Middle frontal gyrus (tissue), 1 donor: ENCODE data around the gene IGSF23.

Experiments used
- DNase-seq: peaks from one replicate; pipeline ENCODE4 v3.0.0-alpha.2; 2015; ENCODE audit warnings: low spot score; ENCODE audit errors: extremely low spot score

IGSF23 gene, protein sequence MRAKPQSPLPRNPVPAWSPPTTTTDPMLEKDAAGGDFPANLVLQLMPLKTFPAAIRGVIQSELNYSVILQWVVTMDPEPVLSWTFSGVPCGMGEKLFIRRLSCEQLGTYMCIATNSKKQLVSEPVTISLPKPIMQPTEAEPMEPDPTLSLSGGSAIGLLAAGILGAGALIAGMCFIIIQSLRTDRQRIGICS

DNA sequence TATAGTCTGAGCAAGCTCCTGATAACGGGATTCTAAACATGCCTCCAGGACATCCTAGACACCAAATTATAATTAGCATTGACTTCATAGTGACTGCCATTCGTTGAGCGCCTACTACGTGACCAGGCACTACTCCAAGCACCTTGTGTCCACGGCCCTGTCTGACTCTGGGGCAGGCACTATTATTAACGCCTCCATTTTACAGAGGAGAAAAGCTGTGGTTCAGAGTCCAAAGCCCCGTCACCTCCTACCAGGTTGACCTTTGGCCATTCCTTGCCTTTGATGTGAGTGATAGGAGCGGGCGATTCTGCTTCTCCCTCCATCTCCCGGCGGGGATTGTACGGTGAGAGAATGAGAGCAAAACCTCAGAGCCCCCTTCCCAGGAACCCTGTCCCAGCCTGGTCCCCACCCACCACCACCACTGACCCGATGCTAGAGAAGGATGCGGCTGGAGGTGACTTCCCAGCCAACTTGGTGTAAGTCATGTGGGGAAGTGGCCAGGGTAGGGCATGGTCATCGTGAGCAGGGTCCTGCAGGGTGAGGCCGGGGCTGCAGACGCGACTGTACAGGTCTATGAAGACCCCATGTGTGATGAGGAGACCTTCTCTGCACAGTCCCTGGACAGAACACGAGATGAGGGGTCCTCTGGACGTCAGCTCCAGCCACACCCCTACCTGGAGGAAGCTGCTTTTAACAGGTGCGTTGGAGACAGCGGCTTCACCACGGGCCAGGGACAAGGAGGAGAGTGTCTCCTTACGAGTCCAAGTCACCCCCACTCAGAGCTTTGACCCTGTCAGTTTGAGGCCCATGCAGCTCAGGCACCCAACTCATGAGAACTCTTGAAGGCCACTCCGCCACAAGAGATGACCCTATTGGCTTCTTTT, at the start of gene IGSF23:
Gene IGSF23, plus strand, starts transcription at position 269 of the 884 bp plus-strand sequence. Its CDS starts 83 bp downstream, at position 352.
- DNase-seq = no peak

DNA sequence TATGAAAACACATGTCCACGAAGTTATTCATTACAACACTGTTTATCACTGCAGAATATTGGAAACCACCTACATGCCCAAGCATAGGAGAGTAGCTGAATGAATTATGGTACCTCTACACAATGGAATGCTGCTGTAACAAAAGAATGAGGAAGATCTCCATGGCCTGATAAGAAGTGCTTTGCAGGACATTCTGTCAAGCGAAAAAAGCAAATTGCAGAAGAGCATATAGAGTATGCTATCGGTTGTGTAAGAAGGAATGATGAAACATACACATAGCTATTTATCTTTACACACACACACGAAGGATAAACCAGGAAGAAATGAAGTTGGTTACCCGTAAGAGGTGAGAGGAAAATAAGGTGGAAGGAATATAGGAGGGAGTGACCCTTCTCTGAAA, 46.4 kb upstream of the IGSF23 start:
- no peak for DNase-seq

DNA sequence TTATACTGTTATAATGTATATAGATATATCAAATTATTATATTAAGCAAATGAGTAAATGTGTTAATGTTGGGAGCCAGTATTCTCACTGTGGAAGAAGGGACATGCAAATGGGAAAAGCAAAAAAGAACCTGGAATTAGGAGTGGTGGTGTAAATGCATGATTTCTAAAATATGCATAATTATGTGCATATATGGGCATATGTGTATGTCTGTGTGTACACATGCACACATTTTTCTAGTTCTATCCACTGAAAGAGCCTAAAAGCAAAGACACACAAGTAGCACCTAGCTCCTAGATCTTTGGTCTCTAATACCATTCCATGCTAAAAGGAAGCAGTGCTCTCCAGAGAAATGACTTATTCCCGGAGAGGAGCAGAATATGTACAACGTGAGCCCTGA, 45.6 kb upstream of the IGSF23 start:
- DNase-seq = no peak

DNA sequence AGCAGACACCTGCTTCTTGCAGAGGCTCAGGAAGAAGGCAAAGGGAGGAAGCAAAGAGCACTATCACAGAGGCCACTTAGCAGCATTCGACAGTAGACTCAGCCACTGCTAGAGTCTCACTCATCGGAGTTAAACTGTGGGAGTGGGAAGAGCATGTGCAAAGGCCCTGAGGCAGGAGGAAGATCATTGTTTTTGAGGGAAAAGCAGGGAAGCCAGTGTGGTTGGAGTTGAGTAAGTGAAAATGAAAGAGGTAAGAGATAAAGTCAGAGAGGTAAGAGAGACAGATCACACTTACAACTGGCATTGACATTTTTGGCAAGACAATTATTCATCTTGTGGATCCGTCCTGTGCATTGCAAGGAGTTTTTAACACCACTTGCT, 42.8 kb upstream of the IGSF23 start:
- no peak for DNase-seq

DNA sequence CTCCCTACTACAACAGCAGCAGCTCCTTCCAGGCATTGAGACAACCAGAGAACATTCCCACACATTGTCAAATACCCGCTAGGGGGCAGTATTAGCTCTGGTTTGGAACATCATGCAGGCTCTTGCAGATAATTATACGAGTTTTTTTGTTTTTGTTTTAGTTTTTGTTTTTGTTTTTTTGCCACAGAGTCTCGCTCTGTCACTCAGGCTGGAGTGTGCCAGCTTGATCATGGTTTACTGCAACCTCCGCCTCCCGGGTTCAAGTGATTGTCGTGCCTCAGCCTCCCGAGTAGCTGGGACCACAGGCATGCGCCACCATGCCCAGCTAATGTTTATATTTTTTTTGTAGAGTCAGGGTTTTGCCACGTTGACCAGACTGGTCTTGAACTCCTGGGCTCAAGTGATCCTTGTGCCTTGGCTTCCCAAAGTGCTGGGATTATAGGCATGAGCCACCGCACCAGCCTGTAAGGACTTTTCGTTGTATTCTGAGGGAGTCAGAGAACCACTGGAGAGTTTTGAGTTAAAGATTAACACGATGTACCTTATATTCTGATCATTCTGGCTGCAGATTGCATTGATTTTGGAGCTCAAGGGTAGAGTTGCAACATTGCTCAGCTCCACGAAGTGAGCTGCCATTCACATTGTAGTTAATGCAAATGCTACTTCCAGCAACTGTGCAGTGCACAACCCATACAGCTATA, 42.2 kb upstream of the IGSF23 start:
- DNase-seq = peak; percentile 17

DNA sequence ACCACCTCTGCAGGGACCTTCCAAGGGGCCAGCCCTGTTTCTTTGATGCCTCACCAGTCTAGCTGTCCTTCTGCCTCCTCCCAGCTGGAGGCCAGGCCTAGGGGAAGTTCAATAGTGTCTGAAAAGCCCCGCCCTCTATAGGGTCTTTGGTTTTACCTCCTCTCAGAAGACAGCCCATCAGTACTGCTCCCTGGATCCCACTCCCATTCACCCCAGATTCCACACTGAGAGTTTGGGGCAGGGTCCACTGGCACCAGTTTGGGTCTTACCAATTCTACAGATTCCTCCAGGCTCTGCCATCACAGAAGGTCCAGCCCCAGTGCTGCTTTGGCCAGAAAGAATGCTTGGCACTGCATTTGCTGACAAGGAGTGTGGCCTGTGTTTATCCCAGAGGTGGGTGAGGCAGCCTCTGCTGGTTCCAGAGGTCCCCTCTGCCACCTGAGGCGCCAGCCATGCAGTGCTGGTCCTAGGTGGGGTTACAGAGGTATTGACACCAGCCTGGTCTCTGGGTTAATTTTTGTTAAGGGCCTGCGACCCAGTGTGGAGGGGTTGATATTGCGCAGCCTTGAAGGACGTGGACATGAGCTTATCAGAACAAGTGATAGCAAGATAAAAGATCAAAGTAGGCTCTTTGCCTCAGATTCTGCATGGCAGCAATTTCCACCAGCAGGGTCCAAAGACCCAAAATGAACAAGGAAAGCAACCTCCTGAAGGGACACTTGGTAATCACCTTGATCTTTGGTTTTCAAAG, 41.4 kb upstream of the IGSF23 start:
- no peak for DNase-seq

DNA sequence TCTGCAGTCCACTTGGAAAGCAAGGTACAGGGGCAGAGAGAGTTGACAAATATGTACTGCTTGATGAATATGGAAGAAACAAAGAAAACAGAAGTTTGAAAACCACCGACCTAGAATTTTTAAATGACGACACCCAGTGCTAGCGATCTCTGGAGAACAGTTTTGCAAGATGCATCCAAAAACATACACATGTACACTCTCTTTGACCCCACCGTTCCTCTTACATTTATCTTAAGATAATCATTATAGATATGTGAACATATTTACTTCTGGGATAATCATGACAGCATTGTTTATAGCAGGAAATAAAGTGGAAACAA, 40.8 kb upstream of the IGSF23 start:
- DNase-seq = no peak

DNA sequence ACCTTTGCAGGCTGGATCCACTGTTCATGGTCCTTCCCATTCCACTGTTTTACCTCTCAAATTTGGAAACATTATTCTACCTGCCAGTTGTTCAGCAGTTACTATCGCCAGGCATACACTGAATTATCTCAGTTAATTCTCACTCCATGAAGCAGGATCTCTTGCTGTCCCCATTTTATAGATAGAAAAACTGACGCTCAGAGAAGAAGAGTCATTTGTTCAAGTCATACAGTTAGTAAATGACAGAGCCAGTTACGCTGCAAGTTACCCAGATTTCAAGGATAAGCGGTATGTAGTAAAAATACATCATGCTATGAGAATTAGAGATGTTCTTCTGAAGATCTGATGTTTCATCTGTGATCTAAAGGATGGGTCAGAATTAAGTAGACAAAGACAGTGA, 40.2 kb upstream of the IGSF23 start:
- no peak for DNase-seq

DNA sequence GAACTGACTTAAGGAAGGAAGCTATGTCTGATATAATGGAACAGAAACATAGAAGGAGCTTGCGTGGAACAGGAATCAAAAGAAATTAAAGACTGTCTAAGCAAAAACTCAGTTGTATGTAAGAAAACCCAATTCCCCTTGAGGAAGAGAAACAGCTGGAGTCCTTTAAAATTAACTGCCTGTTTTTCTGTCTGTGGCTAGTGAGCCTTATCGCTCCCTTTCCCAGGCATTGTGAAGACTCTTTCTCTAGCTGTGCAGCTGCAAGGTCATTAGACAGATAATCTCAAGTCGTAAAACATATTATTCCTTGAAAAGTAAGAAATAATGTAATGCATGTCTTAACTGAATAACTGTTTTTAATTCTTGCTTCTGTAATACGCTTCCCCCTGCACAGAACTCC, 39.7 kb upstream of the IGSF23 start:
- DNase-seq = no peak

DNA sequence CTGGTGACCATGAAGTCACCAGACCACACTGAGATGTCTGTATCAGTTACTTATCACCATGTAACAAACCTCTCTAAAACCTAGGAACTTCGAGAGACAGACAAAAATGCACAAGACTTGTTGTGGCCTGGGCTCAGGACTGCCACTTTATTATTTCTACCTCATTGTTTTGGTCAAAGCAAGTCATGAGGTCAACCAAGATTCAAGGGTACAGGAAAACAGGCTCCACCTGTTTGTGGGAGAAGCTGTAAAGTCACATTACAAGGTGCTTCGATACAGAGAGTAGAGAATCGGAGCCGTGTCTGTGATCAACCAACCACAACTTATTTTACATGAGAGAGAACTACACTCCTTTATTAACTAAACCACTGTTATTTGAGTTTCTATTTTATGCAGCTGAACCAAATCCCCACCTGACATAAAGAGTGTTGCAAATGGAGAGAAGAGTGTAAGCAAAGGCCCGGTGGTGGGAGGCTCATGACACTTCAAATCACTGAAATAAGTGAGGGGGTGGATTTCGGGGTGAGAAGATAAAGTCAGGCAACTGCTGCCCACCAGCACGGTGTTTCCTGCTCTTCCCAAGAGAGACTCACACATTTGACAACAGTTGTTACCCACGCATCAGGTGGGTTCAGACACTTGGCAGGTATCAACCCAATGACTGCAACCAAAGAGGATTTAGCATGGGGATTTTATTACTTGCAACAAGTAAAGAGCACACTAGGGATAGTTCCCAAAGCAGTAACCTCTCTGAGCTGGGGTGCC, 39.0 kb upstream of the IGSF23 start:
- no peak for DNase-seq

DNA sequence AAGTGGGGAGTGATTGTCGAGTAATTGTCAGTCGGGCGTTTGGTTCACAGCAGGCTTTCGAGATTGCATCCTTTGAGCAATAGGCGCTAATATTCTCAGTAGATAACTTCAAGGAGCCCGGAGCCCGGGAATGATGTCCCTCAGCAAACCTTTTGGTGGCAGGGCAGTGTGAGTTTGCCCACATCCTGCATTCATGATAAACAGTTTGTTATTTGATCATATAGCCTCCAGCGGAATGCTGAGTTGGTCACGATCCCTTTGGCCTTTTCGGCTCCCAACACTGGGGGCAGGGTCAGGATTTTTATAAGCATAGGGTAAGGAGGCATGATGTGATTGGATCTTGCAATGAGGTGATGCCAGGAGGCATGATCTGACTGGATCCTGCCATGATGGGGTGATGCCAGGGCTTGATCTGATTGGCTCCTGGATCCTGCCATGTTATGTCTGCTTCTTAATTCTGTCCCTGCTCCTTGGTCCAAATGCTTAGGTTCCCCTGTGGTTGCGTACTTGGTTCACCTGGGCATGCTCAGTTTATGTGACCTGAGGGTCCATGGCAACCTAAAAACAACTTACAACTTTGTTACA, 38.2 kb upstream of the IGSF23 start:
- DNase-seq = no peak

DNA sequence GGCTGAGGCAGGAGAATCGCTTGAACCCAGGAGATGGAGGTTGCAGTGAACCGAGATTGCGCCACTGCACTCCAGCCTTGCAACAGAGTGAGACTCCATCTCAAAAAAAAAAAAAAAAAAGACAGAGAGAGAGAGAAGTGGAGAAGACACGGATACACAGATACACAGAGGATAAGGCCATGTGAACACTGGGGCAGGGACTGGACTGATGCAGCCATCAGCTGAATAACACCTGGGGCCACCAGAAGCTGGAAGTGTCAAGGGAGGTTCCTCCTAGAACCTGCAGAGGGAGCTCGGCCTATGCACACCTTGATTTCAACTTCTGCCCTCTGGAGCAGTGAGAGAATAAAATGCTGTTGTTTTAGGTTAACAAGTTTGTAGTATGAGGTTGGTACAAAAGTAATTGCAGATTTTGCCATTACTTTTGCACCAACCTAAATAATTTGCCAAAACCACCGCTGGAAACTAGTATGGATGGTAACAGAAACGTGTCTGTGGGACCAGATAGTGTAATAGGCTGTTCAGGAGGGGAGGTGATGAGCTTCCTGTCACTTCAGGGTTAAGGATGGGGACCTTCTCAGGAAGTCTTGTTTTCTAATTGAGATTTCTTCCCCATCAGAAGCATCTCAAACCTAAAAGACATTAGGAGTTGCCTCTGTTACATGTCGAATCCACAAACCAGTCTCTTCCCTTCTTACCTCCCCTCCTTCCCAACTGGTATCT, 36.4 kb upstream of the IGSF23 start:
- no peak for DNase-seq

DNA sequence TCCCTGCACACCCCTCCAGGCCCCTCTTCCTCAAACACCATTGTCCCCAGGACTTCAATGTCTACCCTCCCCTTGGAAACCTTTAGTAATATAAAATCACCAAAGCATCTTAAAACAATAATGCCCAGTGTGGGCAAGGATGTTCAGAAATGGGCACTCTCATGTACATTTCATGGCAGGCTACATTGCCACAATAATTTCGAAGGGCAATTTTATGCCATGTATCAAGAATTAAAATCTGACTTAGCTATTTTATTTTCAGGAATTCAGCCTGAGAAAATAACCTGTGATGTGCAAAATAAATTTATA, 35.8 kb upstream of the IGSF23 start:
- DNase-seq = no peak

DNA sequence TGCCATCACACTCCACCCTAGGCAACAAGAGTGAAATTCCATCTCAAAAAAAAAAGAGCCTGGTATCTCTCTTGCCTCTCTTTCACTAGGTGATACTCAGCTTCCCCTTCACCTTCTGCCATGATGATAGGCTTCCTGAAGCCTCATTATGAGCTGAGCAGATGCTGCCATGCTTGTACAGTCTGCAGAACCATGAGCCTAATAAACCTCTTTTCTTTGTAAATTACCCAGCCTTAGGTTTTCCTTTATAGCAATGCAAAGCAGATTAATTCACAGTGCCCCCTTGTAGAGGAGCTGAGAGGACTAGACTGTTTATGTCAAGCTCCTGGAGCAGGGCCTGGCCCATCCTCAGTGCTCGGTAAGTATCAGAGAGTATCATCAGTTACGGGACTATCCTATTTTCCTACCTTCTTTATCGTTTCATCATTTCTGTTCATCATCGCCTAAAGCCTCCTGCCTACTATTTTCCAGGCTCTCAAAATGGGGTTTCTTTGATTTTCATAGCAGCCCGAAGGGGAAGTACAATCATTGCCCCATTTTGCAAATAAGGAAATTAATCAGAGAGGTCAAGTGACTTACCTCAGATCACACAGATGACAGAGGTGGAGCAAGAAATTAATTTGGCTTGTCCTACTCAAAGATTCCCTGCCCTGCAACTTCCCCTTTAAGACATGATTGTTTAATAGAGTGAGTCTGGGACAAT, 33.5 kb upstream of the IGSF23 start:
- DNase-seq = no peak

DNA sequence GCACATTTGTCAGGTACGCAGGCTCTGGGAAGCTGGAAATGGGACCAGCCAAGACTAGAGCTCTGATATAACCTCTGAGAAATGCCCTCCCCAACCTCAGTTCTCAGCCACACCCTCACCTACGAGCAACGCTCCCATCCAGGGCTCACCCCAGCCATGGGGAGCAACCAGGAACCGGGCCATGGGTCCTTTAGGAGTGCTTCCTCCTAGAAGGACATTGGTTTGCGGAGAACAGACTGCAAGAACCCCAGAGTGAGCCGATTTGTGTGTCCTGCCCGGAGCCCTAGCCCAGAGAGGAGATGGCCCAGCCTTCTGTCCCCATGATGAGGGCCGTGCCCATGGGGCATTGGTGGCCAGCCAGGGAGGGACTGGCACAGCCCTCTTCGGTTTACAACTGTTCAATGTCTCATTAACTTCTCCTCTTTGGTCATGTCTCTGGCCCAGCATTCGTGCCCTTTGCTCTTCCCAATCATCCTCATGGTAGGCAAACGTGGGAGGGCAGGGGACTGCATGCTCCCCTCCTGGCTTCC, 32.9 kb upstream of the IGSF23 start:
- DNase-seq = no peak

DNA sequence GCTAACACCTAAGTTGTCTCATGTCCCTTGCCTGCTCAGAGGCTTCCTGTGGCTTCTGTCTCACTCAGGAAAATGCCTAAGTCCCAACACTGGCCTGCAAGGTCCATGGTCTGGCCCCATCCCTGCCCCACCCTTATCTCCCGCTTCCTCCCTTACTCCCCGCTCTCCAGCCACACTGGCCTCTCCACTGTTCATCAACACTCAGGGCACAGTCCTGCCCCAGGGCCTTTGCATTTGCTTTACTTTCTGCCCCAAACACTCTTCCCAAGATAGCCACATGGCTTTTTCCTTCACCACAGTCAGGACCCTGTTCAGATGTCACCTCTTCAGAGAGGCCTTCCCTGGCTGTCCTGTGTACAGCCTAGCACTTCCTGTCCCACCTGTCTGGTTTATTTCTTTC, 32.1 kb upstream of the IGSF23 start:
- no peak for DNase-seq

DNA sequence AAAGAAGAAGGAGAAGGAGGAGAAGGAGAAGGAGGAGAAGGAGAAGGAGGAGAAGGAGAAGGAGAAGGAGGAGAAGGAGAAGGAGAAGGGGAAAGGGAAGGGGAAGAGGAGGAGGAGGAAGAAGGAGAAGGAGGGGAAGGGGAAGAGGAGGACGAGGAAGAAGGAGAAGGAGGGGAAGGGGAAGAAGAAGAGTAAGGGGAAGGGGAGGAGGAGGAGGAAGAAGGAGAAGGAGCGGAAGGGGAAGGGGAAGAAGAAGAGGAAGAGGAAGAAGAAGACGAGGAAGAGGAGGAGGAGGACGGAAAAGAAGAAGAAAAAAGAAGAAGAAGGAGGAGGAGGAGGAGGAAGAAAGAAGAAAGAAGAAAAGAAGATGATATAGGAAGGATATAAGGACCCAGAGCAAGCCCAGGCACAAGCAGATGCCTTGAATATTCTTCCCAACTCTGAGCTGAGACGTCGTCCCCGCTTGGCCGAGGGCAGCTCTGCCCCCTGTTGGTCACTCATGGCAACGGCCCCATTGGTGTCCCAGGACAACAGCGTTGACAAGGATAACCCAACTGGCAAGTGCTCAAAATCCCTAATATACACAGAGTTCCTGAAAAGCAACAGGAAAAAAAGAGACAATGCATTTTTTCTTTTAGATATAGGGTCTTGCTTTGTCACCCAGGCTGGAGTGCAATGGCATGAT, 30.6 kb upstream of the IGSF23 start:
- DNase-seq = no peak

DNA sequence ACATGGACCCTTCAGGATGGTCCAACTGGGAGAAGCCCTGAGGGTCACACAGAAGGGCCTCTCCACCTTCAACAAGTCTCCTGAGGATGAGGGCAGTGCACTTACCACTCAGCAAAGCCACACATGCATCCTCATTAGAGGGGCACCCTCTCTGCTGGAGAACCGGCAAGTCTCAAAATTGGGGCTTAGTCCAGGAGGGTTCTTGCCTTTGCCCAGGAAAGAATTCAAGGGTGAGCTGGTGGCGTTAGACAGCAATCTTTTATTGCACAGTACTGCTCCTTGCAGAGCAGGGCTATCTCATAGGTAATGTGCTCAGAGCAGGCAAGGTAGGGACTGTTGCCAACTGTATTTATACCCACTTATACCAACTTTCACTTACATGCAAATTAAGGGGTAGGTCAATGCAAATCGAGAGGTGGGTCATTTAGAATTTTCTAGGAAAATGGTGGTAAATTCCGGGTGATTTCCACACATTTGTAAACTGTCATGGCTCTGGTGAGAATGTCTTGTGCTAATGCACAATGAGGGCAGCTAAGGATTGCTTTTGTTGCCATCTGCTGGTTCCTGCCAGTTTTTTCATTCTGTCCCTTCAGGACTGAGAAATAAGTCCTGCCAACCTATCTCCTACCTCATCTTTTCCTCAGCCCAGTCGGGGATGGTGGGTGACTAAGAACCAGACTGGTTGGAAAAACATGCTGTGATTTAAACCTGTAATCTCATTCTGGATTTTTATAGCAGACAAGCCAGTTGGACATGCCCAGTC, 27.8 kb upstream of the IGSF23 start:
- DNase-seq = no peak
